Measurements from ENCODE around the gene CYP11A1. TPM values are rescaled to one million over a fixed set of nuclear protein-coding genes. Genes with fewer than 3 reads are reported as not detected.

The CYP11A1 gene
- total RNA-seq, 1 donor from 2014 or later = 0.82 TPM

- DNase-seq (ENCODE audit: low spot score) = no peak
- Mint-ChIP-seq H3K9me3 (ENCODE audit: unreplicated experiment) (no peaks in the 10 kb centered on the region), H3K4me1 (ENCODE audit: unreplicated experiment) (peaks cover 38% of the 10 kb centered on the region), H3K27ac (ENCODE audit: unreplicated experiment) (peak overlapping the region; percentile 67), H3K27me3 (ENCODE audit: unreplicated experiment) (peaks cover 5% of the 10 kb centered on the region), H3K4me3 (ENCODE audit: unreplicated experiment) (no peak overlapping the region), H3K36me3 (ENCODE audit: low read depth, unreplicated experiment) (no peaks in the 10 kb centered on the region)
- TF ChIP-seq CTCF (IDR thresholded peaks at IDR 0.05; ENCODE audit: unreplicated experiment) = no peak
These were observed 17.6 kb upstream of the CYP11A1 start for GRCh38 chr15:74384881-74385643.

- Mint-ChIP-seq H3K27me3 (ENCODE audit: unreplicated experiment) (peaks cover 3% of the 10 kb centered on the region), H3K36me3 (ENCODE audit: low read depth, unreplicated experiment) (no peaks in the 10 kb centered on the region), H3K4me3 (ENCODE audit: unreplicated experiment) (no peak overlapping the region), H3K4me1 (ENCODE audit: unreplicated experiment) (peaks cover 36% of the 10 kb centered on the region), H3K27ac (ENCODE audit: unreplicated experiment) (peak overlapping the region; percentile 8), H3K9me3 (ENCODE audit: unreplicated experiment) (no peaks in the 10 kb centered on the region)
- DNase-seq (ENCODE audit: low spot score) = no peak
- no peak for TF ChIP-seq CTCF (IDR thresholded peaks at IDR 0.05; ENCODE audit: unreplicated experiment)
These were observed 17.1 kb upstream of the CYP11A1 start for GRCh38 chr15:74384566-74384880.

GRCh38 chr15:74383695-74384565 lies 16.5 kb upstream of the CYP11A1 start:
- no peak for TF ChIP-seq CTCF (IDR thresholded peaks at IDR 0.05; ENCODE audit: unreplicated experiment)
- no peak for DNase-seq (ENCODE audit: low spot score)
- Mint-ChIP-seq H3K27ac (ENCODE audit: unreplicated experiment) (peak overlapping the region; percentile 8), H3K4me3 (ENCODE audit: unreplicated experiment) (no peak overlapping the region), H3K9me3 (ENCODE audit: unreplicated experiment) (no peaks in the 10 kb centered on the region), H3K27me3 (ENCODE audit: unreplicated experiment) (peaks cover 3% of the 10 kb centered on the region), H3K4me1 (ENCODE audit: unreplicated experiment) (peaks cover 38% of the 10 kb centered on the region), H3K36me3 (ENCODE audit: low read depth, unreplicated experiment) (no peaks in the 10 kb centered on the region)

- no peak for TF ChIP-seq CTCF (IDR thresholded peaks at IDR 0.05; ENCODE audit: unreplicated experiment)
- H3K4me1 Mint-ChIP-seq (ENCODE audit: unreplicated experiment) = peaks cover 41% of the 10 kb centered on the region
- no peaks in the 10 kb centered on the region for H3K9me3 Mint-ChIP-seq (ENCODE audit: unreplicated experiment)
- no peak for DNase-seq (ENCODE audit: low spot score)
- H3K4me3 Mint-ChIP-seq (ENCODE audit: unreplicated experiment) = no peak overlapping the region
- no peak overlapping the region for H3K27ac Mint-ChIP-seq (ENCODE audit: unreplicated experiment)
- peaks cover 3% of the 10 kb centered on the region for H3K27me3 Mint-ChIP-seq (ENCODE audit: unreplicated experiment)
- H3K36me3 Mint-ChIP-seq (ENCODE audit: low read depth, unreplicated experiment) = no peaks in the 10 kb centered on the region
These were observed 15.8 kb upstream of the CYP11A1 start for GRCh38 chr15:74383286-74383685.
